Smooth muscle cell (in vitro differentiated cells): ENCODE results near the gene ZNF607. TPM values are rescaled to one million over a fixed set of nuclear protein-coding genes. Genes with fewer than 3 reads are reported as not detected.
A peak's percentile ranks its signal among the peaks of the same experiment; 100 is the strongest.

Source experiments
- DNase-seq: peaks from one replicate; lab custom pipeline; 2025; ENCODE audit not compliant: unreplicated experiment; lab: John Stamatoyannopoulos, UW
- H2AFZ ChIP-seq: fragments of 200-600 bp; sonication (generic); 2 replicates; pipeline ENCODE4 v1.6.0; 2016; ENCODE audit warnings: antibody characterized with exemption, low read depth, mild to moderate bottlenecking
- H3F3A ChIP-seq: fragments of 200-600 bp; sonication (generic); 2 replicates; pipeline ENCODE4 v1.6.0; 2017; ENCODE audit warnings: antibody characterized with exemption, low read depth
- H3K27ac ChIP-seq: fragments of 200-600 bp; sonication (generic); 2 replicates; pipeline ENCODE4 v1.5.1; 2016; ENCODE audit warnings: low read depth, mild to moderate bottlenecking
- H3K27me3 ChIP-seq: fragments of 200-600 bp; sonication (generic); 2 replicates; pipeline ENCODE4 v1.6.1; 2016; ENCODE audit warnings: low read depth, mild to moderate bottlenecking
- H3K36me3 ChIP-seq: fragments of 200-600 bp; sonication (generic); 2 replicates; pipeline ENCODE4 v1.5.1; 2016; ENCODE audit warnings: low read depth
- H3K4me1 ChIP-seq: fragments of 200-600 bp; sonication (generic); 2 replicates; pipeline ENCODE4 v1.5.1; 2016; ENCODE audit warnings: low read depth
- H3K4me2 ChIP-seq: fragments of 200-600 bp; sonication (generic); 2 replicates; pipeline ENCODE4 v1.6.0; 2016; ENCODE audit warnings: mild to moderate bottlenecking
- H3K4me3 ChIP-seq: fragments of 200-600 bp; sonication (generic); 2 replicates; pipeline ENCODE4 v1.5.1; 2016; ENCODE audit warnings: mild to moderate bottlenecking
- H3K79me2 ChIP-seq: fragments of 200-600 bp; sonication (generic); 2 replicates; pipeline ENCODE4 v1.6.0; 2016; ENCODE audit warnings: low read depth, mild to moderate bottlenecking
- H3K9ac ChIP-seq: fragments of 200-600 bp; sonication (generic); 2 replicates; pipeline ENCODE4 v1.6.0; 2016; ENCODE audit warnings: low read depth
- H3K9me3 ChIP-seq: fragments of 200-600 bp; sonication (generic); replicated peaks from 2 replicates; pipeline ENCODE4 v1.5.1; 2016; ENCODE audit warnings: low read depth
- H4K20me1 ChIP-seq: fragments of 200-600 bp; sonication (generic); 2 replicates; pipeline ENCODE4 v1.6.0; 2016; ENCODE audit warnings: low read depth
- CTCF ChIP-seq: fragments of 200-600 bp; sonication (generic); IDR thresholded peaks from 2 replicates; pipeline ENCODE4 v1.5.1; 2017; ENCODE audit warnings: borderline replicate concordance, mild to moderate bottlenecking, antibody characterized with exemption; ENCODE audit not compliant: insufficient read depth, poor library complexity, severe bottlenecking
- WGBS: methylation state at CpG from one replicate; pipeline ENCODE4 v1.1.7; 2016; ENCODE audit warnings: low lambda C conversion rate; 5-methylcytosine and 5-hydroxymethylcytosine counted together
- polyA plus RNA-seq: library from polyadenylated mRNA; unstranded; fragments of >200 nt; fragmentation: Nextera tagmentation; extraction: Ambion mirVana; gene quantifications from 2 replicates; pipeline ENCODE4 v1.2.1, GENCODE V29; 2016
- total RNA-seq: library from RNA; depleted of rRNA; stranded (reverse); fragments of >200 nt; gene quantifications from 2 replicates; pipeline ENCODE4 v1.2.3, GENCODE V29; 2014

ZNF607 gene
- total and polyA plus RNA-seq, 2 experiments from 2014 or later = 3.1 to 3.6 TPM

- H4K20me1 ChIP-seq = no peaks in the 10 kb centered on the region
- H3K36me3 ChIP-seq = peaks cover 3% of the 10 kb centered on the region
- 85% methylated on average over 11 of the region's 11 CpGs for WGBS
- no peaks in the 10 kb centered on the region for H3K4me1 ChIP-seq
- no peaks in the 10 kb centered on the region for H3K27me3 ChIP-seq
- H3K4me3 ChIP-seq = no peak overlapping the region
- no peak overlapping the region for H3K9ac ChIP-seq
- no peak overlapping the region for H2AFZ ChIP-seq
- H3F3A ChIP-seq = no peaks in the 10 kb centered on the region
- DNase-seq = no peak
- H3K4me2 ChIP-seq = peak overlapping the region; percentile 82
- H3K9me3 ChIP-seq = no peaks in the 10 kb centered on the region
- H3K27ac ChIP-seq = no peak overlapping the region
- no peak for TF ChIP-seq CTCF
- H3K79me2 ChIP-seq = no peaks in the 10 kb centered on the region
Observed at GRCh38 chr19:37692956-37693620, 26.5 kb downstream of the ZNF607 start.

GRCh38 chr19:37691881-37692504, 27.6 kb downstream of the ZNF607 start:
- Histone ChIP-seq H4K20me1 (no peaks in the 10 kb centered on the region), H3K79me2 (no peaks in the 10 kb centered on the region), H3F3A (no peaks in the 10 kb centered on the region), H3K4me1 (no peaks in the 10 kb centered on the region), H3K4me2 (peak overlapping the region; percentile 82), H2AFZ (peak overlapping the region; percentile 82), H3K9me3 (no peaks in the 10 kb centered on the region), H3K27me3 (no peaks in the 10 kb centered on the region), H3K9ac (peak overlapping the region; percentile 24), H3K27ac (peak overlapping the region; percentile 39), H3K4me3 (peak overlapping the region; percentile 66), H3K36me3 (no peaks in the 10 kb centered on the region)
- peak; percentile 22 for DNase-seq
- no peak for TF ChIP-seq CTCF
- 2% methylated on average over 48 of the region's 48 CpGs for WGBS

- peaks cover 6% of the 10 kb centered on the region for H3K9me3 ChIP-seq
- H3K36me3 ChIP-seq = no peaks in the 10 kb centered on the region
- TF ChIP-seq CTCF = no peak
- H3K4me2 ChIP-seq = no peak overlapping the region
- H3K27me3 ChIP-seq = no peaks in the 10 kb centered on the region
- WGBS = 93% methylated on average over 3 of the region's 3 CpGs
- no peaks in the 10 kb centered on the region for H3F3A ChIP-seq
- H2AFZ ChIP-seq = no peak overlapping the region
- H3K4me1 ChIP-seq = no peaks in the 10 kb centered on the region
- H3K79me2 ChIP-seq = no peaks in the 10 kb centered on the region
- no peak overlapping the region for H3K9ac ChIP-seq
- H4K20me1 ChIP-seq = no peaks in the 10 kb centered on the region
- H3K4me3 ChIP-seq = no peak overlapping the region
- DNase-seq = no peak
- no peak overlapping the region for H3K27ac ChIP-seq
Observed at GRCh38 chr19:37683520-37683919, 36.0 kb downstream of the ZNF607 start.
